Keratinocyte (primary cell): ENCODE measurements around the gene SMG9. TPM values are rescaled to one million over a fixed set of nuclear protein-coding genes. Genes with fewer than 3 reads are reported as not detected.

Experiments
- DNase-seq: peaks from one replicate; pipeline ENCODE4 v3.0.0-alpha.2; 2011; ENCODE audit warnings: low read depth, missing footprints, low spot score
- FAIRE-seq: peaks from 2 replicates; lab custom pipeline; 2011; peaks lifted over from hg19 to GRCh38; lab: Jason Lieb, UNC
- H2AFZ ChIP-seq: 2 replicates; pipeline ENCODE4 v1.6.0; 2012; ENCODE audit warnings: low read length, control low read depth, inconsistent platforms; ENCODE audit not compliant: control insufficient read depth
- H3K27ac ChIP-seq: 2 replicates; pipeline ENCODE4 v1.5.1; 2011; ENCODE audit warnings: low read length; ENCODE audit not compliant: control insufficient read depth, insufficient read depth
- H3K27me3 ChIP-seq: 3 replicates; pipeline ENCODE4 v1.6.0; 2011; ENCODE audit warnings: low read length; ENCODE audit not compliant: control insufficient read depth, insufficient read depth; ENCODE audit errors: extremely low read depth
- H3K36me3 ChIP-seq, 2 experiments: 2 replicates in 1 of 2; 3 replicates in 1 of 2; pipeline ENCODE4 v1.5.1; 2011; ENCODE audit warnings: low read length in 2 of 2, mild to moderate bottlenecking in 1 of 2; ENCODE audit not compliant: control insufficient read depth in 2 of 2, insufficient read depth in 2 of 2; ENCODE audit errors: extremely low read depth in 1 of 2
- H3K4me1 ChIP-seq: 3 replicates; pipeline ENCODE4 v1.5.1; 2011; ENCODE audit warnings: low read length; ENCODE audit not compliant: control insufficient read depth, insufficient read depth; ENCODE audit errors: extremely low read depth
- H3K4me2 ChIP-seq: 3 replicates; pipeline ENCODE4 v1.6.0; 2011; ENCODE audit warnings: low read depth, low read length; ENCODE audit not compliant: control insufficient read depth, insufficient read depth; ENCODE audit errors: extremely low read depth
- H3K4me3 ChIP-seq, 3 experiments: fragments of 200-600 bp in 1 of 3; sonication (generic) in 1 of 3; 2 replicates in 2 of 3; 3 replicates in 1 of 3; pipeline ENCODE4 v1.5.1; 2011 to 2016; ENCODE audit warnings: low read length in 3 of 3, mild to moderate bottlenecking in 3 of 3, control low read depth in 2 of 3, inconsistent platforms in 1 of 3, low read depth in 1 of 3, mixed read lengths in 1 of 3, mixed run types in 1 of 3, moderate library complexity in 1 of 3; ENCODE audit not compliant: control insufficient read depth in 2 of 3, insufficient read depth in 2 of 3; ENCODE audit errors: extremely low read depth in 1 of 3
- H3K79me2 ChIP-seq: 2 replicates; pipeline ENCODE4 v1.6.0; 2012; ENCODE audit warnings: low read length; ENCODE audit not compliant: control insufficient read depth, insufficient read depth
- H3K9ac ChIP-seq: 3 replicates; pipeline ENCODE4 v1.6.0; 2011; ENCODE audit warnings: low read length; ENCODE audit not compliant: control insufficient read depth, insufficient read depth; ENCODE audit errors: extremely low read depth
- H3K9me1 ChIP-seq: 3 replicates; pipeline ENCODE4 v1.6.0; 2011; ENCODE audit warnings: low read length; ENCODE audit not compliant: control insufficient read depth, insufficient read depth; ENCODE audit errors: extremely low read depth
- H3K9me3 ChIP-seq: 2 replicates; pipeline ENCODE4 v1.5.1; 2012; ENCODE audit warnings: low read depth, low read length; ENCODE audit not compliant: control insufficient read depth
- H4K20me1 ChIP-seq: 3 replicates; pipeline ENCODE4 v1.6.0; 2011; ENCODE audit warnings: low read length; ENCODE audit not compliant: control insufficient read depth, insufficient read depth; ENCODE audit errors: extremely low read depth
- CTCF ChIP-seq, 3 experiments: IDR thresholded peaks in 1 of 3; conservative IDR thresholded peaks in 1 of 3; optimal IDR thresholded peaks in 1 of 3; 2 replicates in 2 of 3; 3 replicates in 1 of 3; pipeline versions ENCODE3 to v1.5.1; 2011; ENCODE audit warnings: low read length in 3 of 3, mild to moderate bottlenecking in 3 of 3, moderate library complexity in 2 of 3, control low read depth in 1 of 3, inconsistent platforms in 1 of 3; ENCODE audit not compliant: insufficient read depth in 2 of 3; ENCODE audit errors: extremely low read depth in 1 of 3
- EZH2 ChIP-seq: IDR thresholded peaks from one replicate; pipeline ENCODE4 v1.6.1; 2012; ENCODE audit warnings: inconsistent platforms, mild to moderate bottlenecking, low read length, moderate library complexity
- dilution Hi-C: fragments of 300-500 bp; cut with MboI; formaldehyde crosslinking; loops from one replicate; pipeline ENCODE4 v1.7.0; 2020; ENCODE audit warnings: low sequenced_read_pairs; ENCODE audit not compliant: extremely low pct_ligation_motif_present
- polyA plus RNA-seq, 5 experiments: library from polyadenylated mRNA; depleted of rRNA in 3 of 5; stranded (reverse) in 3 of 5; stranded (forward) in 1 of 5; unstranded in 1 of 5; fragments of >200 nt; gene quantifications; 1 replicate in 1 of 5; 2 replicates in 3 of 5; 3 replicates in 1 of 5; pipeline versions ENCODE4 v1.2.1 to v1.2.3, GENCODE V29; 2011 to 2012; ENCODE audit warnings: missing spikeins in 2 of 5, low read depth in 1 of 5, low replicate concordance in 1 of 5

SMG9 gene
- polyA plus RNA-seq, 1 donor (not counting 4 experiments of a cell fraction or from before 2014, with no cell fraction given), result 15.6 TPM

- no peak for FAIRE-seq
- H3K4me1 ChIP-seq, result peaks cover 20% of the 10 kb centered on the region
These were observed 47.6 kb upstream of the SMG9 start, which contains the start of gene LYPD5 for GRCh38 chr19:43802216-43802951. Gene LYPD5 (minus strand): TSS chr19:43802447. CDS start chr19:43802380, 67 bp downstream.

GRCh38 chr19:43799502-43800142 lies 44.9 kb upstream of the SMG9 start:
- FAIRE-seq, result peak; percentile 82
- TF ChIP-seq EZH2, result no peak
- TF ChIP-seq CTCF (optimal IDR thresholded peaks at IDR 0.05 in 1 of 3, IDR thresholded peaks at IDR 0.05 in 1 of 3, conservative IDR thresholded peaks at IDR 0.05 in 1 of 3; ENCODE audit: extremely low read depth in 1 of 3, insufficient read depth in 2 of 3, low read length in 3 of 3), result no peak
- H3K9ac ChIP-seq, result peak overlapping the region; percentile 67

More at GRCh38 chr19:43802216-43802951, 47.6 kb upstream of the SMG9 start, which contains the start of gene LYPD5:
- no peaks in the 10 kb centered on the region for H3K79me2 ChIP-seq
- no peak within 1 kb of the TSS for H3K4me3 ChIP-seq
- no peaks in the 10 kb centered on the region for H3K36me3 ChIP-seq
- no peaks in the 10 kb centered on the region for H3K9me3 ChIP-seq
- DNase-seq, result no peak
- H3K27me3 ChIP-seq, result no peaks in the 10 kb centered on the region
- no peak within 1 kb of the TSS for H2AFZ ChIP-seq
- H3K9ac ChIP-seq, result no peak within 1 kb of the TSS
- dilution Hi-C loops, result no loop called here
- TF ChIP-seq CTCF (optimal IDR thresholded peaks at IDR 0.05 in 1 of 3, IDR thresholded peaks at IDR 0.05 in 1 of 3, conservative IDR thresholded peaks at IDR 0.05 in 1 of 3; ENCODE audit: extremely low read depth in 1 of 3, insufficient read depth in 2 of 3, low read length in 3 of 3) (no peak), EZH2 (no peak)
- H3K27ac ChIP-seq, result no peak within 1 kb of the TSS
- no peaks in the 10 kb centered on the region for H4K20me1 ChIP-seq
- no peaks in the 10 kb centered on the region for H3K9me1 ChIP-seq
- H3K4me2 ChIP-seq, result no peak within 1 kb of the TSS

More at GRCh38 chr19:43799502-43800142, 44.9 kb upstream of the SMG9 start:
- peaks cover 13% of the 10 kb centered on the region for H3K4me1 ChIP-seq
- dilution Hi-C loops, result no loop called here
- H4K20me1 ChIP-seq, result no peaks in the 10 kb centered on the region
- no peaks in the 10 kb centered on the region for H3K79me2 ChIP-seq
- no peaks in the 10 kb centered on the region for H3K36me3 ChIP-seq
- H2AFZ ChIP-seq, result no peak overlapping the region
- H3K27me3 ChIP-seq, result no peaks in the 10 kb centered on the region
- H3K4me2 ChIP-seq, result peak overlapping the region; percentile 76
- H3K4me3 ChIP-seq, result peak overlapping the region in 2 of 3 experiments; percentile 37 to 82
- no peaks in the 10 kb centered on the region for H3K9me3 ChIP-seq
- DNase-seq, result no peak
- H3K9me1 ChIP-seq, result no peaks in the 10 kb centered on the region
- peak overlapping the region; percentile 13 for H3K27ac ChIP-seq
